Measurements from ENCODE around the gene TEX47. TPM values are rescaled to one million over a fixed set of nuclear protein-coding genes. Genes with fewer than 3 reads are reported as not detected.

TEX47 gene
- total RNA-seq, 1 experiment from 2014 or later = not detected

GRCh38 chr7:88775838-88776237 is 19.7 kb downstream of the TEX47 start:
- H3K27ac Mint-ChIP-seq (ENCODE audit: unreplicated experiment) = no peak overlapping the region
- no peaks in the 10 kb centered on the region for H3K4me1 ChIP-seq
- no peaks in the 10 kb centered on the region for H3K36me3 ChIP-seq (ENCODE audit: control insufficient read depth, insufficient read depth, low read length)
- no peak for DNase-seq
- peaks cover 4% of the 10 kb centered on the region for H3K27me3 Mint-ChIP-seq (ENCODE audit: insufficient read depth, unreplicated experiment)
- ChIA-PET POLR2A (no interaction called here), CTCF (no interaction called here)
- no peak overlapping the region for H3K4me3 Mint-ChIP-seq (ENCODE audit: unreplicated experiment)
- H3K27me3 ChIP-seq (replicated peaks; ENCODE audit: control insufficient read depth, insufficient read depth, low read length) = no peaks in the 10 kb centered on the region
- H3K4me3 ChIP-seq (ENCODE audit: low read depth, low read length) = no peak overlapping the region
- no peaks in the 10 kb centered on the region for H3K4me1 Mint-ChIP-seq (ENCODE audit: low read depth, unreplicated experiment)
- TF ChIP-seq CTCF (IDR thresholded peaks at IDR 0.05; ENCODE audit: insufficient read depth in 1 of 2, low read depth in 1 of 2, low read length in 1 of 2, severe bottlenecking in 1 of 2, unreplicated experiment in 1 of 2) = no peak
- no TSS peak for BruUV-seq (replicated peaks)
- intact Hi-C loops (cut with micrococcal nuclease; ENCODE audit: unreplicated experiment) = no loop called here
- H3K9me3 ChIP-seq = no peaks in the 10 kb centered on the region
- H3K36me3 Mint-ChIP-seq (ENCODE audit: insufficient read depth, unreplicated experiment) = no peaks in the 10 kb centered on the region
- no peaks in the 10 kb centered on the region for H3K9me3 Mint-ChIP-seq (ENCODE audit: unreplicated experiment)

- H3K4me3 ChIP-seq (ENCODE audit: low read depth, low read length) = no peak overlapping the region
- no peaks in the 10 kb centered on the region for H3K27me3 ChIP-seq (replicated peaks; ENCODE audit: control insufficient read depth, insufficient read depth, low read length)
- no peaks in the 10 kb centered on the region for H3K4me1 Mint-ChIP-seq (ENCODE audit: low read depth, unreplicated experiment)
- no peak for TF ChIP-seq CTCF (IDR thresholded peaks at IDR 0.05; ENCODE audit: insufficient read depth in 1 of 2, low read depth in 1 of 2, low read length in 1 of 2, severe bottlenecking in 1 of 2, unreplicated experiment in 1 of 2)
- no peaks in the 10 kb centered on the region for H3K9me3 Mint-ChIP-seq (ENCODE audit: unreplicated experiment)
- CTCF ChIA-PET = no interaction called here
- no peaks in the 10 kb centered on the region for H3K36me3 ChIP-seq (ENCODE audit: control insufficient read depth, insufficient read depth, low read length)
- no peak overlapping the region for H3K4me3 Mint-ChIP-seq (ENCODE audit: unreplicated experiment)
- no TSS peak for BruUV-seq (replicated peaks)
- no peaks in the 10 kb centered on the region for H3K9me3 ChIP-seq
- H3K4me1 ChIP-seq = no peaks in the 10 kb centered on the region
- peaks cover 4% of the 10 kb centered on the region for H3K27me3 Mint-ChIP-seq (ENCODE audit: insufficient read depth, unreplicated experiment)
- H3K27ac Mint-ChIP-seq (ENCODE audit: unreplicated experiment) = no peak overlapping the region
- H3K36me3 Mint-ChIP-seq (ENCODE audit: insufficient read depth, unreplicated experiment) = no peaks in the 10 kb centered on the region
- no peak for DNase-seq
- POLR2A ChIA-PET = no interaction called here
- intact Hi-C loops (cut with micrococcal nuclease; ENCODE audit: unreplicated experiment) = no loop called here
Observed at GRCh38 chr7:88772776-88773175, 22.8 kb downstream of the TEX47 start.

GRCh38 chr7:88771417-88771816 is 24.1 kb downstream of the TEX47 start:
- H3K27me3 ChIP-seq (replicated peaks; ENCODE audit: control insufficient read depth, insufficient read depth, low read length) = no peaks in the 10 kb centered on the region
- no TSS peak for BruUV-seq (replicated peaks)

More at GRCh38 chr7:88771417-88771816, 24.1 kb downstream of the TEX47 start:
- POLR2A ChIA-PET = no interaction called here
- Histone ChIP-seq H3K9me3 (no peaks in the 10 kb centered on the region), H3K4me1 (no peaks in the 10 kb centered on the region), H3K4me3 (ENCODE audit: low read depth, low read length) (no peak overlapping the region), H3K36me3 (ENCODE audit: control insufficient read depth, insufficient read depth, low read length) (no peaks in the 10 kb centered on the region)
- DNase-seq = no peak
- no peak for TF ChIP-seq CTCF (IDR thresholded peaks at IDR 0.05; ENCODE audit: insufficient read depth in 1 of 2, low read depth in 1 of 2, low read length in 1 of 2, severe bottlenecking in 1 of 2, unreplicated experiment in 1 of 2)
- Mint-ChIP-seq H3K4me1 (ENCODE audit: low read depth, unreplicated experiment) (no peaks in the 10 kb centered on the region), H3K27me3 (ENCODE audit: insufficient read depth, unreplicated experiment) (peaks cover 4% of the 10 kb centered on the region), H3K27ac (ENCODE audit: unreplicated experiment) (no peak overlapping the region), H3K9me3 (ENCODE audit: unreplicated experiment) (no peaks in the 10 kb centered on the region), H3K36me3 (ENCODE audit: insufficient read depth, unreplicated experiment) (no peaks in the 10 kb centered on the region), H3K4me3 (ENCODE audit: unreplicated experiment) (no peak overlapping the region)
- CTCF ChIA-PET = no interaction called here
- intact Hi-C loops (cut with micrococcal nuclease; ENCODE audit: unreplicated experiment) = no loop called here

Data from Caco-2 (cell line).